Fibroblast of peridontal ligament (primary cell): ENCODE results near the gene DNAJA3.
A peak's percentile ranks its signal among the peaks of the same experiment; 100 is the strongest.

Experiments
- DNase-seq: peaks from one replicate; pipeline ENCODE4 v3.0.0-alpha.2; 2010; ENCODE audit errors: extremely low read depth

The DNAJA3 gene

DNA sequence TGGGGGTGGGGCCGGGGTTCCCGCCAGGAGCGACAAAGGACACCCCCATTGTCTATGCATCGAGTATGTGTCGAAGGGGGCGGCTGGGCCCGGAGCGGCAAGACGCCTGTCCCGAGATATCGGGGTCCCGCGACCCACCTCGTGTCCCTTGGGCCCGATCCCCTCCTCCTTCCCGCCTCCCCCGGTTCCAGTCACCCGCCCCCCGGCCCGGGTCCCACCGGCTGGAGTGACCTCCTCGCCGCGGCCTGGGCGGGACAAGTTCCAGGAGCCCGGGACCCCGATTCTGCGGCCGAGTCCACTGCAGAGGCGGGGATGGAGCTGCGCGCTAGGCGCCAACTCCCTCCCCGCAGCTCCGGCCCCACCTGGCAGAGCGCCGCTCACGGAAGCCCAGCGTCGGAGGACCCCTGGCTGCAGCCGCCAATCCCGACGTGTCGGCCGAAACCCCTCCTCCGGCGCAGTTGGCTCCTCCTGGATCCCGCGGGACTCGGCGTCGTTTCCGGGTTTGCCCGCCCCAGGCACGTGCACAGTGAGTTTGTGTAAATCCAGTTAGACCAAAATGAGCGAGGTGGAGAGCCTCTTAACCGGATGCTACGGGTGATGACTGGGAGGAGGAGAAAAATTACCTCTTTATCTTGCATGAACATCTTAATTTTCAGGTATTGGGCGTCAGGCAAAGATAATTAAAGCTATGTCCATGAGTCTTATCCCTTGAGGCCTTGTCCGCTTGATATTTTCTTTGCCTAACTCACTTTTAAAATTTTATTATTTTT is 48.7 kb downstream of the DNAJA3 start, which contains the start of gene NMRAL1:
Gene NMRAL1 (minus strand): TSS at position 434 of the 770 bp plus-strand sequence. CDS start 493 bp downstream, outside the sequence.
- DNase-seq: peak; percentile 86

DNA sequence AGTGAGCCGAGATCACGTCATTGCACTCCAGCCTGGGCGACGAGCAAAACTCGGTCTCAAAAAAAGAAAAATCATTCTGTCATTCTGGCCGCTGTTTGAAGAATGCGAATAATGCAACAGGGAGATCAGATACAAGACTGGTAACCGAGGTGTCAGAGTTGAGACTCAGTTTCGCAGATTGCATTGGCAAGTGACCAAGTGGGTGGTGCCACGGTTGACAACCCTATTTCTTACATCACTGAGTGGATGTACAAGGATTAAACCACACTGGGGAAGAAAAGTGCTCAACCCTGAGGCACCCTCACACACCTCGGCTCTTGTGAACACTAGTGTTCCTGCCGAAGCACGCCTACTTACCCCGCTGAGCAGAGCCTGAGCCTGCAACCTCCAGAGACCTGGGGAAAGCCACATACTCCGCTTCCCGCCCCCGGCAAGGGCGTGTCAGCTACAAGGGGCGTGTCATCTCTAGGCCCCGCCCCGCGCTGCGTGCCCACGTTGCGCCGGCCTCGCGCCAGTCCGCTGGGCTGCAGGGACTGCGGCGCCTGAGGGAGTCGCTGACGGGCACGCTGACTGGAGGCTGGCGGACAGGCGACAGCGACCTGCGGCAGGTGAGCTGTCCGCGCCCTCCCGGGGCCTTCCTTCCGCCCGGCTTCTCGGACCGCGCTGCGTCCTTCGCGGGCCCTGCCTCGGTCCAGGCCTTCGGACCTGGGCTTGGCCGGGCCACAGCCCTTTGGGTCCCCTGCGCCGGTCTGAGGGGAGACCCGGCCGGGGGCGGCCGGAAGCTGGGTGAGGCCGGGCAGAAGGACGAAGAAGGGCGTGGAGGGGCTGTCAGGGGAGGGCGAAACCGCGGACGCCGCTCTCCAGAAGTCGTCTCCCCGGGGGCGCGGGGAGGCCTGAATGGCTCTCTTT is 50.5 kb downstream of the DNAJA3 start, which contains the start of gene HMOX2:
Gene HMOX2 (plus strand): TSS at position 519 of the 909 bp plus-strand sequence. CDS start 29,127 bp downstream, outside the sequence.
- peak; percentile 83 for DNase-seq

DNA sequence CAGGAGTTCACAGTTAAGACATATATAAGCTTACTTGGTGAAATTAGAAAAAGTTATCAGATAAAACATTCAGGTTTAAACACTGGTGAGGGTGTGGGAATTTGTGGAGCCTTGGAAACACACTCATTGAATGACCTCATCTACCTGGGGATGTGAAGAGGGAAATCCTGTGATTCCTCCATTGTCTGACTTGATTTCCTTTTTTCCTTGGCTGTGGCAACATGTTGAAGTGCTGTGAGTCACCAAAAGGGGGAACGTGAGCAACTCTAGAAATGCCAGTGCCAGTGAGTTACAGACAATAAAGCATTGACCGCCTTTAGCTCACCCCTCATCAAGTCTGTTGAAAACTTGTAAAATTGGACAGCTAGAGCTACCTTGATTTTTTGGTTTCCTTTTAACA is 52.3 kb downstream of the DNAJA3 start:
- peak; percentile 47 for DNase-seq

DNA sequence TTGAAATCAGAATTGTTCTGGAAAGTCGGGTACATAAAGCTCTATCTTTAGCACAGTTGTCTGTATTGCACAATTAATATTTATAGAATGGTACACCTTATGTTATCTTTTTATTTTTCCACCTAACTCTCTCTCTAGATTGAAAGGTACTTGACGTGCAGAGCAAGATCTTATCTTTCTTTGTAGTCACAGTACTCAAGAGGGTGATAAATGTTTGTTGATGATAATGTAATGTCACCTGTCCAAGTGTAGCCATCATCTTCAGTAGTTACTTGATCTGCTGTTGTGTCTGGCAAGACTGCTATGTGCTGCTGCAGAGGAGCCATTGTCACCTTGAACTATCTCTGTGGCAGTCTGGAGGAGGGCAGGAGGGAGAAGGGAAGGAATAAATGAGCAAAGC is 55.9 kb downstream of the DNAJA3 start:
- DNase-seq: no peak

DNA sequence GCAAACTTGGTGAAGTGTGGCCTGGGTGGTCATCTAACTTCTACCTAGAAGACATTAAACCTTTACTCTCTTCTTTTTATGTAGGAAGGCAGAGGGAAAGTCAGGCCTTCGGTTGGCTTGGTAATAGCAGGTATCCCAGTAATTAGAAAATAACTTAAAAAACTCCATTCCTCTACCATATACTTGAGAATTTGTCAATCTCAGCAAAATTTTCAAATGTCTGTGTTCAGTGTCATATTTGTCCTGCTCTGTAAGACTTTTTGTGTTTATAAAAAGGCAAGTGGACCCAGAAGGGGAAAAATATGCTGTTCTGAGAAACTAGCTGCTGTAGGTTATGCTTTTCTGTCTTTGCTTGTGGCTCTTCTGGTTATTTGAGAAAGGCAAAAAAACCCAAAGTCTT is 56.3 kb downstream of the DNAJA3 start:
- no peak for DNase-seq

DNA sequence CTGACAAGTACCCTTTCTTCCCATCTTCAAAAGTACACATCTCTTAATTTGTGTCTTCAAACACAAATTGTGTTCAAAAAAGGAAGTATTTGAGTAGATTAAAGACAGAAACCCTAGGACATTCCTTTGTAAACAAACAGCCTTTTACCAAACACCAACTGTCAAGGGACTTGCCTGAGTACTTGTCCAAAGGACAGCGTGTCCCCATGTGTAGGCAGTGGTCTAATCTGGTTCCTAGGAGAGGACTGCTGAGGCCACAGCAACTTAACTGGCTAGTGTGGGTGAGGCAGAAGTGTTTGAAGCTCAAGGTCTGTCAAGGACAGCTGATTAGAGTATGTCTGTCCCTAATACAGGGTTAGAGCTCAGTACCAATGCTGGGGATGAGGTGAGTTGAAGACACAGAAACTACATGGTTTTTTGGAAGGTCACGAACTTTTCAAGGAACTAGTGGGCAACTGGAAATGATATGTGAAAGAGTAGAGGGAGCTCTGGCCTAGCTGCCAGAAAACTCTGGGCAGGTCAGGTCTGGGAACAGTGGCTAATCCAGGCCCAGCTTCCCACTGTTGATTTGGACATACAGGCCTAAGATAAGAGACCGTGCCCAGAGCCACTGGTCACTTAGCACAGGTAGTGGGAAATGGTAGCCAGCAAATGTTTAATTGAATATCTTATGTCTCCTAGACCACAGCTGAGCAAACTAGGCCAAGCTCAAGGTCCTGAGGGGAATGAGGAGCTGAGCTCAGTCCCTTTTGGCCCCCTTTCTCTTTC is 60.6 kb downstream of the DNAJA3 start:
- no peak for DNase-seq

DNA sequence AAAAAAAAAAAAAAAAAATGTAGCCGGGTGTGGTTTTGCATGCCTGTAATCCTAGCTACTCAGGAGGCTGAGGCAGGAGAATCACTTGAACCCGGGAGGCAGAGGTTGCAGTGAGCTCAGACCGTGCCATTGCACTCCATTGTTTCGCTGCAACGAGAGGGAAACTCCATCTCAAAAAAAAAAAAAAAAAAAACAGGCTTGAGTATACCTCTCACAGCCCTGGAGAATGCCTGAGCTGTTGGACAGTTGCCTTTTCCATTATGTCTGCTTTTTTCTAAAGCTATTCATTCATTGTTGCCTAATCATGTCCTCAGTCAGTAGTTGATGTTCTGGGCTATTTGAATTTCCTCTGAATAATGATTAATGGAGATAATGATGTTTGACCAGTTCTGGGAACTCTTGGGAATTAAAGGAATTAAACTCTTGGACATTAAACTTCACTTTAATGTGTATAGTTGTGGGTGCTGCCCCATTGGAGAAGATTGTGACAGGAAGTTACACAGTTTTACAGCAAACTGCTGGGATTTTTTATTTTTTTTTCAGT is 62.4 kb downstream of the DNAJA3 start:
- DNase-seq: peak; percentile 51

DNA sequence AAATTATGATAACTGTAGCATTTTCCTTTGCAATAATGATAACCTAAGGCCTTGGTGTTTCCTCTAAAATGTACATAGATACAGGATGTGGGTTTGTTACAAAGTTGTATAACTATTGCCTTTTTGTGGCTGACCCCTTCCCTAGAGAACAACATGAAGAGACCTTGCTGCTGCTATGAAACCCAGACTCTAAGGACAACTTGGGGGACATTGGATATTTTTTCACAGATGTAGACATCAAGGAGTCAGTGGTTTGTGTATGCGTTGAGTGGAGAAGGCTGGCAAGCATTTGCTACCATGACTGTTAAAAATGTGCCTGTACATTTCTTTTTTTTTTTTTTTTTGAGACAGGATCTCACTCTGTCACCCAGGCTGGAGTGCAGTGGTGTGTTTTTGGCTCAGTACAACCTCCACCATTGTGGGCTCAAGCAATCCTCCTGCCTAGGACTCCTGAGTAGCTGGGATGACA is 62.9 kb downstream of the DNAJA3 start:
- no peak for DNase-seq

DNA sequence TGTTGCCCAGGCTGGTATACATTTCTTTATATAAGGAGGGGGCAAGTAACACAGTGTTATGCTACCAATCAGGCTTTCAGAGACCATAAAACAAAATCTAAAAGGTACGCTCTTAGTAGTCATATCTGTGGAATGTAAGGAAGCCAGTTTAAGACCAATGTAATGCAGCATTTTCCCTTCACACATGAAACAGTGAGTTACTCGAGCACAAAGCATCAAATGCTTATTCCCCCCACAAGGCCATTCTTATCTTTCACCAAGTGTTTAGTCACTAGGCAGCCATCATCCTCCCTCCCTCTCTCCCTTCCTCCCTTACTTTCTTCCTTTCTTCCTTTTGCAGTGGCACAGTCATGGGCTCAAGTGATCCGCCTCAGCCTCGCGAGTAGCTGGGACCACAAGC is 63.4 kb downstream of the DNAJA3 start:
- DNase-seq: peak; percentile 63

DNA sequence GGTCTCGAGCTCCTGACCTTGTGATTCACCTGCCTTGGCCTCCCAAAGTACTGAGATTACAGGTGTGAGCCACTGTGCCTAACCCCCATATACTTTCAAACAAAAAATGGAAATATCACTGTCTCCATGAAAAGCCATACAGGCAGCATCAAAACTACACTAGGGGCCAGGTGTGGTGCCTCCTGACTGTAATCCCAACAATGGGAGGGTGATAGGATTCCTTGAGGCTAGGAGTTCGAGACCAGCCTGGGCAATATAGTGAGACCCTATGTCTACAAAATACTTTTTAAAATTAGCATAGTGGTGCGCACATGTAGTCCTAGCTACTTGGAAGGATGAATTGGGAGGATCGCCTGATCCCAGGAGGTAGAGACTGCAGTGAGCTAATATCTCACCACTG is 66.2 kb downstream of the DNAJA3 start:
- no peak for DNase-seq

DNA sequence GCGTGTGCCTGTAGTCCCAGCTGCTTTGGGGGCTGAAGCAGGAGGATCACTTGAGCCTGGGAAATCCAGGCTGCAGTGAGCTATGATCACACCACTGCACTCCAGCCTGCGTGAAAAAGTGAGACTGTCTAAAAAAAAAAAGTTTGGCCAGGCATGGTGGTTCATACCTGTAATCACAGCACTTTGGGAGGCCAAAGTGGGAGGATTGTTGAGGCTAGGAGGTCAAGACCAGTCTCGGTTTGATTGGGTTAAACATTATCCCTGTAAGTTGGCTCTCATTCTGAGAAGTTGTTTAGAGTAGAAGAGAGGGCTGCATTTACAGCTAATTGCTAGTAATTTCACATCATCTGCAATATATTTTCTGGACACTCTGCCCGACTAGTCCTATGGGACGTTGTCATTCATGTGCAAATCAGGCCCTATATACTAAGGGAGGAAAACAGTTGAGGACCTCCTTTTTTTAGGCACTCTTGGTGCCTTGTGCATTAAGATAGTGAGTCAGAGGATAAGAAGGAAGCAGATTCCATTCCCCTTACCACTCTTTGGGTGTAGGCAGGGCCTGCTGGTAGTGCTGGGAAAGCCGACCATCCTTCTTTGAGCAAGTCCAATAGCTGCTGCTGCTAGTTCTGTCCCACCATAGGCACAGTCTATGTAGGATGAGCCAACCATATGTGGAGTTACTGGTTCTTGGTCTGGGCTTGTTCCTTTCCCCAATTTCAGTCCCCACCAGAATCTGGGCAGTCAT is 69.2 kb downstream of the DNAJA3 start:
- peak; percentile 75 for DNase-seq

DNA sequence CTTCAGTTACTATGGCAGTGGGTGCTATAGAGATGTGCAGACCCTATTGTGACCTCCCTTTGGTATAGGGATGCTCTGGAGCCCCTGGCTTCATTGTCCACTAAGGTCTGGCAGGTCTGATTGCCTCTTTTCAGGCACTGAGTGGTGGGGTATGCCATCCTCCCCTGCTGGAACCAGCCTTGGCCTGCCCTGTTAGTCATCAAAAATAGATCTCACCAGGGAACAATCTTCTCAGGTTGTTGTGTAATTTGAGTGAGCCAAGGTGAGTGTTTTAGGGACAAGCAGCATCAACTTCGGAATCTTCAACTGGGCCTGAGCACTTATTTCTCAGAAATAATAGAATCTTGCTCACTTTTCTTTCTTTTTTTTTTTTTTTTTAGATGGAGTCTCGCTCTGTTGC is 70.1 kb downstream of the DNAJA3 start:
- no peak for DNase-seq

DNA sequence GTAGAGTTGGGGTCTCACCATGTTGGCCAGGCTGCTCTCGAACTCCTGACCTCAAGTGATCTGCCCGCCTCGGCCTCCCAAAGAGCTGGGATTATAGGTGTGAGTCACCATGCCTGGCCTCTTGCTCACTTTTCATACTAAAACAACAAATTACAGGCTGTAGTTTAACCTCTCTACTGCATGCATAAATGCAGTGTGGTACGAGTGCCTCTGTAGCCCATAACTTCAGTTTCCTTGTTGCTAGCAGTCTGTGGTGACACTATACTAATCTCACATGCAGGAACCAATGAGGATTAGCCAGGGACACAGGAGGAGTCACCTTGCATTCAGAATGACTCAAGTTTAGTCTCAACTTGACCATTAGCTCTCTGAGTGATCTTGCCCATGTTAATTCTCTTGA is 70.6 kb downstream of the DNAJA3 start:
- DNase-seq: peak; percentile 55

DNA sequence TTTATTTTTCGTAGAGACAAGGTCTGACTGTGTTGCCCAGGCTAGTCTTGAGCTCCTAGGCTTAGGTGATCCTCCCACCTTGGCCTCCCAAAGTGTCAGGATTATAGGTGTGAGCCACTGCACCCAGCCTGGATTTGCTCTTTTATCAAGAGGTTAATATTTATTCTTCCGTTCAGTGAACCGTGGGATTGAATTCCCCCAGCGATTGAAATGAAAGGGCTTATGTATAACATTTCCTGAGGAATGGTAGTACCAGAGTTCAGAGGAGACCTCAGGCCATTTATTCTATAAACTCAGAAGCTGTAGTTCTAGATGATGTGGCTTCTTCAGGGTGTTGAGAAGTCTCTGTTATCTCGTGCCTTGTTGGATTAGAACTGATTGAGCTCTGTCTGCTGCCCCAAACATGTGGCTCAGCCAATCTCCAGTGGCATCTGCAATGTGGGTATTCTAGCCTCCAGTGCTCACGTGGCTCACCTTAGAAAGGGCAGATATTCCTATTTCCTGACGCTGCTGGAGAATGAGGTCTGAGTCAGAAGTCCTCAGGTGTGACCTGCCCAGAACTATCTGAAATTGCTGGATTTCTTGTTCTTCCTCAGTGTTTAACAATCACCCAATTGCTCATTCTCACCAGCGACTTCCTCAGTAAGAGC is 73.0 kb downstream of the DNAJA3 start:
- no peak for DNase-seq

DNA sequence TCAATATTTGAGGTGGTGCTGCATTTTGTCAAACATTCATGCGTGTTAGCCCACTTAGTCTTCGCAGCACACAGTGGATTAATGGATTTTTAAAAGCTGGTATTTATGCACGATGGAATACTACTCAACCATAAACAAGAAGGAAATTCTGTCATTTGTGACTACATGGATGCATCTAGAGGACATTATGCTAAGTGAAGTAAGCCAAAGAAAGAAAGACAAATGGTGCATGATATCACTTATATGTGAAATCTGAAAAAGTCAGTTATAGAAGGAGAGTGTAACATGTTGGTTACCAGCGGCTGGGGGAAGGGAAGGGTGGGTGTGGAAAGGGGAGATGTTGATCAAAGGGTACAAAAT is 73.5 kb downstream of the DNAJA3 start:
- DNase-seq: no peak

DNA sequence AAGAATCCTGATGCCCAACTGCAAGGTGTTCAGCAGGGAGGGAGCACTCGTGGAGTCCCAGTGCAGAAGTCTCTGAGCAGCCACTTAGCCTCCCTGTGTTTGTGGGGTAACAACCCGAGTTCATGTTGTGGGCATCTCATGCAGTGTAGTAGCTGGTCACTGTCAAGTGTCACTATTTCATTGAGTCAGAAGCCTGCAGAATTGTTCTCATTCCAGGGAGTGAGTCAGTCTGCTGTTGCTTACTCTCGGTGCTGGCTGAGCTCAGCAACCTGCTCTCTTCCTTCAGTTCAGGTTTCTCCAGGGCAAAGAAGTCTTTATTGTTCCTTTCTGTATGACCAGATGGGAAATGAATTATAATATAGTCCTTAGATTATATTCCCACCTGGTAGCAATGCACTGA is 74.6 kb downstream of the DNAJA3 start:
- peak; percentile 67 for DNase-seq

DNA sequence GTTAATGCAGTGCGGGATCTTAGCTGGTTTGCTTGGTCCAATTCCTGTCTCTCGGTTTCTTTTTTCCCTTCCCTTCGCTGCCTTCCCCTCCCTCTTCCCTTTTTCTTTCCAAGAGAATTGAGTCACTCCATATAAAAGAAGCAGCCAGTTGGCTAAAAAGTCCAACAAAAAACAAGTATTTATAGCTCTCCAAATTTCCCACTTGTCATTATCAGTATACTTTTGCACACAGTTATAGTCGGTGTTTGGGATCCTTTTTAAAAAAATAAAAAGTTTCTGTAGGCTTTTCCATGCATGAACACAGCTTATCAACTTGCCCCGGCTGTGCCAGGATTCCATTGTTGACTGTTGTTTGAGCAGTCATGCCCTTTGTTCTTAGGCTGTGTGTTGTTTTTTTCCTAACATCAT is 75.4 kb downstream of the DNAJA3 start:
- DNase-seq: peak; percentile 71

DNA sequence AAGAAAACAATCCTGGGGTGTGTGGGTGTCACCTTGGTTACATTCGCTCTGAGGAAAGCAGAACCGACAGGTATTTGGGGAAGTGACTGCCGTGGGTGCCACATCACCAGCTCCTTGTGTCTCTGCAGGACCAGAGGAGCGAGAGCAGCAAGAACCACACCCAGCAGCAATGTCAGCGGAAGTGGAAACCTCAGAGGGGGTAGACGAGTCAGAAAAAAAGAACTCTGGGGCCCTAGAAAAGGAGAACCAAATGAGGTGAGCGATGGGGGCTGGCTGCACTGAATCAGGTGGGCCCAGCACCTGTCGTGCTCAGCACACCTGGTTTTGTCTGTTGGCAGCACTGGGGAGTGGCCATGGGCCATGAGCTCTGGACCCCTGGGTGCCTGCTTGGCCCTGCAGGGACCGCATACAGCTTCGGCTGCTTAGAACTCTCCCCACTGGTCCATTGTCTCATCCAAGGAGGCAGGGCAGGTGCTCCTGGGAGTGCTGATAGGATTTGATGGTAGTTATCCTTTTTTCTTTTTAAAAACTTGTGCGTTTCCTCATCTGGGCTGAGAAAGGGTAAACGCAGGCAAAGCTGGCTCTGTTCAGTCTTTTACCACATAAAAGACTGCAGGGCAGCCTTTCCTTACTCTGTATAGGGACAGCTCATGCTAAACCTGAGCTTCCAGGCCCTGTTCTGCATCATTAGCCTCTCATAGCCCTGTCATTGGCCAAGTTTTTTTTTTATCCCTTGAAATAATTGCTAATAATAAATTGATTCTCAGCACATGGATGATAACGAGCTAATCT is 79.9 kb downstream of the DNAJA3 start:
- DNase-seq: no peak
